Measurements from ENCODE around the gene AMMECR1L. TPM values are rescaled to one million over a fixed set of nuclear protein-coding genes. Genes with fewer than 3 reads are reported as not detected.
"Not testable (repeated sequence)": the region's sequence is repeated elsewhere in the genome, so short reads cannot be mapped to it uniquely, and the experiment has no call there.

The AMMECR1L gene
- total RNA-seq, 1 donor from 2014 or later: 25.2 TPM

- no peaks in the 10 kb centered on the region for H3K27me3 Mint-ChIP-seq (ENCODE audit: unreplicated experiment)
- no peaks in the 10 kb centered on the region for H3K4me1 Mint-ChIP-seq (ENCODE audit: low read depth, unreplicated experiment)
- no peak overlapping the region for H3K27ac Mint-ChIP-seq (ENCODE audit: unreplicated experiment)
- no peaks in the 10 kb centered on the region for H3K9me3 Mint-ChIP-seq (ENCODE audit: unreplicated experiment)
- peaks cover 6% of the 10 kb centered on the region for H3K36me3 Mint-ChIP-seq (ENCODE audit: unreplicated experiment)
- TF ChIP-seq CTCF (IDR thresholded peaks at IDR 0.05; ENCODE audit: partially characterized antibody, unreplicated experiment): no peak
- H3K4me3 Mint-ChIP-seq (ENCODE audit: unreplicated experiment): no peak overlapping the region
- no peak for DNase-seq
Measured at GRCh38 chr2:127841466-127842178, 44.1 kb downstream of the AMMECR1L start.

DNA sequence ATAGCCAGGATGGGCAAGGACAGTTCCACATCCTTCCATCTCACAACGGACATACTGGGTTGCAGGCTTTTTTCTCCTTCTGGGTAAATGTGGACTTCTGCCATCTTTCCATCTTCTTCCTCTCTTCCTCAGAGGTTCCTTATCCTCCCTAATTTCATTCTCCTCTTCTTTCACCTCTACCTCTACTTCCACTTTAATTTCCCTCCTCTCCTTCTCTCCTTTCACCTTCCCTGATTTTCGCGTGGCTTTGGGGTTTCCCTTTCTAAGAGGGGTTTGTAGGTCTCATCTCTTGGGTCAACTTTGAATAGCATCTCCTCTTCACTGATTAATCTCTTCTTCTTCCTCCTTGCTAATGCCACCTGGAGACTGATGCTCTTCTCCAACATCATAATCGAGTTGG lies 44.9 kb downstream of the AMMECR1L start:
- TF ChIP-seq CTCF (IDR thresholded peaks at IDR 0.05; ENCODE audit: partially characterized antibody, unreplicated experiment): no peak
- H3K27me3 Mint-ChIP-seq (ENCODE audit: unreplicated experiment): no peaks in the 10 kb centered on the region
- no peaks in the 10 kb centered on the region for H3K9me3 Mint-ChIP-seq (ENCODE audit: unreplicated experiment)
- no peak for DNase-seq
- H3K27ac Mint-ChIP-seq (ENCODE audit: unreplicated experiment): no peak overlapping the region
- H3K4me3 Mint-ChIP-seq (ENCODE audit: unreplicated experiment): no peak overlapping the region
- no peaks in the 10 kb centered on the region for H3K4me1 Mint-ChIP-seq (ENCODE audit: low read depth, unreplicated experiment)
- H3K36me3 Mint-ChIP-seq (ENCODE audit: unreplicated experiment): peaks cover 6% of the 10 kb centered on the region

DNA sequence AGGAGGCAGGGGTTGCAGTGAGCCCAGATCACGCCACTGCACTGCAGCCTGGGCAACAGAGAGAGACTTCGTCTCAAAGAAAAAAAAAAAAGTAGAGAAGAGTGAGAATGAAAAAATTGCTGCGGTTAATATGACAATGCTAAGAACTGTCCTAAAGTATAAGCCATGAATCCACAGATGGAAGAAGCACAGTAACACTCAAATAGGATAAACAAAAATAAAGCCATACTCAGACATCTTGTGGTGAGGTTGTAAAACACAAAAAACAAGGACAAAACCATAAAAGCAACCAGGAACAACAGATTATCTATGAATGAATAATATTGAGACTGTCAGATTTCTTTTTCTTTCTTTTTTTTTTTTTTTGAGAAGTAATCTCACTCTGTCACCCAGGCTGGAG lies 50.8 kb downstream of the AMMECR1L start:
- no peak for TF ChIP-seq CTCF (IDR thresholded peaks at IDR 0.05; ENCODE audit: partially characterized antibody, unreplicated experiment)
- no peak overlapping the region for H3K4me3 Mint-ChIP-seq (ENCODE audit: unreplicated experiment)
- no peaks in the 10 kb centered on the region for H3K4me1 Mint-ChIP-seq (ENCODE audit: low read depth, unreplicated experiment)
- no peak overlapping the region for H3K27ac Mint-ChIP-seq (ENCODE audit: unreplicated experiment)
- H3K9me3 Mint-ChIP-seq (ENCODE audit: unreplicated experiment): no peaks in the 10 kb centered on the region
- H3K36me3 Mint-ChIP-seq (ENCODE audit: unreplicated experiment): no peaks in the 10 kb centered on the region
- H3K27me3 Mint-ChIP-seq (ENCODE audit: unreplicated experiment): no peaks in the 10 kb centered on the region
- DNase-seq: no peak

DNA sequence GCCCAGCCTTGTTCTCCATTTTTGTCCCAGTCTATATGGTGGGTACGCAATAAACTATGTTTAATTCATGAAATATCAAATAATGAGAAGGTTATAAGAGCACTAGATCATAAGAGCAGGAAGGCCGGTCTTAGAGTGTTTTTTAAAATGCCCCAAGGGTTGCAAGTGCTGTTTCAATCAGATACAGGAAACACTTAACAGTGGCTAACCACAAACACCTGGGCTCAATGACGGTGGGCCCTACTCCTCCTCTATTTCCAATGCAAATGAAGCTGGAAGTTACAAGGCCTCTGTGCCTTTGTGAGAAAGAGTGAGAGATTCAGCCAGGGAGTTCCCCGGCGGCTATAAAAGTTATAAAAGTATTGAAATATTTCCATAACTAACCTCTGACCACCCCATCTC lies 55.9 kb downstream of the AMMECR1L start:
- no peak for DNase-seq
- H3K9me3 Mint-ChIP-seq (ENCODE audit: unreplicated experiment): peaks cover 9% of the 10 kb centered on the region
- H3K36me3 Mint-ChIP-seq (ENCODE audit: unreplicated experiment): peaks cover 10% of the 10 kb centered on the region
- H3K27me3 Mint-ChIP-seq (ENCODE audit: unreplicated experiment): peaks cover 2% of the 10 kb centered on the region
- H3K4me1 Mint-ChIP-seq (ENCODE audit: low read depth, unreplicated experiment): no peaks in the 10 kb centered on the region
- no peak overlapping the region for H3K4me3 Mint-ChIP-seq (ENCODE audit: unreplicated experiment)
- no peak overlapping the region for H3K27ac Mint-ChIP-seq (ENCODE audit: unreplicated experiment)
- TF ChIP-seq CTCF (IDR thresholded peaks at IDR 0.05; ENCODE audit: partially characterized antibody, unreplicated experiment): no peak

DNA sequence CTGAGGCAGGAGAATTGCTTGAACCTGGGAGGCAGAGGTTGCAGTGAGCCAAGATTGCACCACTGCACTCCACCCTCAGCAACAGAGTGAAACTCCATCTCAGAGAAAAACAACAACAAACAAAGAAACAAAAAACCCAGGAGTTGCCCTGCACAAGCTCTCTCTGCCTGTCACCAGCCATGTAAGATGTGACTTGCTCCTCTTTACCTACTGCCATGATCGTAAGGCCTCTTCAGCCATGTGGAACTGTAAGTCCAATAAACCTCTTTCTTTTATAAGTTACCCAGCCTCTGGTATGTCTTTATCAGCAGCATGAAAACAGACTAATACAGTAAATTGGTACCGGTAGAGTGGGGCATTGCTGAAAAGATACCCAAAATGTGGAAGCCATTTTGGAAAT lies 59.0 kb downstream of the AMMECR1L start:
- not testable (repeated sequence) for H3K27me3 Mint-ChIP-seq (ENCODE audit: unreplicated experiment); DNase-seq; H3K4me1 Mint-ChIP-seq (ENCODE audit: low read depth, unreplicated experiment); H3K4me3 Mint-ChIP-seq (ENCODE audit: unreplicated experiment); H3K9me3 Mint-ChIP-seq (ENCODE audit: unreplicated experiment); H3K27ac Mint-ChIP-seq (ENCODE audit: unreplicated experiment)
- peaks cover 15% of the 10 kb centered on the region for H3K36me3 Mint-ChIP-seq (ENCODE audit: unreplicated experiment)
